Activated T-cell treated with anti-CD3 and anti-CD28 coated beads for 48 hours (primary cell): ENCODE results near the gene C20orf204.

ENCODE experiments used
- DNase-seq: peaks from one replicate; pipeline ENCODE4 v3.0.0-alpha.2; 2020; ENCODE audit warnings: low read depth

Gene C20orf204

GRCh38 chr20:64042054-64042781 lies 6.2 kb downstream of the C20orf204 start:
- DNase-seq, result no peak

- no peak for DNase-seq
Measured at GRCh38 chr20:64043768-64044167, 7.8 kb downstream of the C20orf204 start.

- no peak for DNase-seq
Measured at GRCh38 chr20:64044484-64045247, 8.7 kb downstream of the C20orf204 start.

GRCh38 chr20:64045346-64046011 lies 9.5 kb downstream of the C20orf204 start:
- DNase-seq, result no peak

- no peak for DNase-seq
Measured at GRCh38 chr20:64047046-64047389, 11.0 kb downstream of the C20orf204 start.

- no peak for DNase-seq
Measured at GRCh38 chr20:64047968-64048401, 12.0 kb downstream of the C20orf204 start.

GRCh38 chr20:64048402-64049044 lies 12.5 kb downstream of the C20orf204 start:
- no peak for DNase-seq

- peak; percentile 37 for DNase-seq
Measured at GRCh38 chr20:64049060-64049877, 13.3 kb downstream of the C20orf204 start, which contains the start of gene SOX18. TSS of gene SOX18 (minus strand) at chr20:64049639. CDS start at chr20:64049516, 123 bp downstream.

GRCh38 chr20:64049878-64050260 lies 13.9 kb downstream of the C20orf204 start:
- DNase-seq, result no peak

- no peak for DNase-seq
Measured at GRCh38 chr20:64050261-64051032, 14.5 kb downstream of the C20orf204 start.

GRCh38 chr20:64051033-64051452 lies 15.1 kb downstream of the C20orf204 start:
- DNase-seq, result no peak

GRCh38 chr20:64051561-64052325 lies 15.8 kb downstream of the C20orf204 start:
- DNase-seq, result no peak

GRCh38 chr20:64052326-64052722 lies 16.3 kb downstream of the C20orf204 start:
- no peak for DNase-seq

- no peak for DNase-seq
Measured at GRCh38 chr20:64052987-64053840, 17.2 kb downstream of the C20orf204 start.

GRCh38 chr20:64053841-64054661 lies 18.1 kb downstream of the C20orf204 start:
- no peak for DNase-seq

- DNase-seq, result no peak
Measured at GRCh38 chr20:64055396-64055892, 19.5 kb downstream of the C20orf204 start.

- DNase-seq, result no peak
Measured at GRCh38 chr20:64055893-64056638, 20.1 kb downstream of the C20orf204 start.
